SK-N-SH (cell line): ENCODE results near the gene PRKD2. TPM values are rescaled to one million over a fixed set of nuclear protein-coding genes. Genes with fewer than 3 reads are reported as not detected.

ENCODE experiments used
- CTCF ChIA-PET: fragments of 300-600, 350-600 bp; formaldehyde crosslinking; extraction: SDS; loops from one replicate; lab custom pipeline; 2021; lab: Yijun Ruan, JAX
- POLR2A ChIA-PET: fragments of 350-600 bp; sonication (Branson Sonifier 250); formaldehyde crosslinking; extraction: SDS; loops from one replicate; lab custom pipeline; 2020; ENCODE audit warnings: antibody characterized with exemption, inconsistent platforms; lab: Yijun Ruan, JAX
- DNase-seq: peaks from one replicate; pipeline ENCODE4 v3.0.0; 2012
- H2AFZ ChIP-seq: fragments of 200-600 bp; sonication (generic); 2 replicates; pipeline ENCODE4 v1.8.1; 2016; ENCODE audit warnings: antibody characterized with exemption, mild to moderate bottlenecking, low read depth
- H3F3A ChIP-seq: fragments of 200-600 bp; sonication (generic); replicated peaks from 2 replicates; pipeline ENCODE3; 2016; ENCODE audit warnings: antibody characterized with exemption, mild to moderate bottlenecking; ENCODE audit not compliant: insufficient read depth
- H3K27ac ChIP-seq, 2 experiments: fragments of 200-500 bp in 1 of 2; fragments of 200-600 bp in 1 of 2; sonication (Bioruptor generic) in 1 of 2; sonication (generic), shearing (Covaris generic) in 1 of 2; 2 replicates each; pipeline versions ENCODE4 v1.5.1 to v1.6.1; 2014 to 2016; ENCODE audit warnings: low read depth in 2 of 2, inconsistent platforms in 1 of 2, low read length in 1 of 2, mild to moderate bottlenecking in 1 of 2, mixed read lengths in 1 of 2
- H3K27me3 ChIP-seq: fragments of 200-600 bp; sonication (generic), shearing (Covaris generic); 2 replicates; pipeline ENCODE4 v1.6.1; 2016; ENCODE audit warnings: mixed run types; ENCODE audit not compliant: insufficient read depth
- H3K36me3 ChIP-seq, 2 experiments: fragments of 200-500 bp in 1 of 2; fragments of 200-600 bp in 1 of 2; sonication (Bioruptor generic) in 1 of 2; sonication (generic) in 1 of 2; replicated peaks in 1 of 2; 2 replicates each; pipeline versions ENCODE3 to v1.5.1; 2014 to 2016; ENCODE audit warnings: low read length in 1 of 2, mild to moderate bottlenecking in 1 of 2; ENCODE audit not compliant: insufficient read depth in 2 of 2, control insufficient read depth in 1 of 2
- H3K4me1 ChIP-seq, 2 experiments: fragments of 200-500 bp in 1 of 2; fragments of 200-600 bp in 1 of 2; sonication (Bioruptor generic) in 1 of 2; sonication (generic), shearing (Covaris generic) in 1 of 2; 2 replicates each; pipeline versions ENCODE4 v1.5.1 to v1.6.1; 2014 to 2016; ENCODE audit warnings: low read depth in 1 of 2, low read length in 1 of 2, mixed run types in 1 of 2; ENCODE audit not compliant: insufficient read depth in 2 of 2, control insufficient read depth in 1 of 2
- H3K4me2 ChIP-seq: fragments of 200-600 bp; sonication (generic), shearing (Covaris generic); 2 replicates; pipeline ENCODE4 v1.6.1; 2017; ENCODE audit warnings: mixed run types
- H3K4me3 ChIP-seq, 2 experiments: fragments of 200-500 bp in 1 of 2; fragments of 200-600 bp in 1 of 2; sonication (Bioruptor generic) in 1 of 2; sonication (generic), shearing (Covaris generic) in 1 of 2; 2 replicates each; pipeline versions ENCODE4 v1.5.1 to v1.8.1; 2014 to 2016; ENCODE audit warnings: low read depth in 2 of 2, inconsistent platforms in 1 of 2, low read length in 1 of 2, mild to moderate bottlenecking in 1 of 2, mixed read lengths in 1 of 2, moderate library complexity in 1 of 2
- H3K79me2 ChIP-seq: fragments of 200-600 bp; sonication (generic); 2 replicates; pipeline ENCODE4 v1.8.1; 2017; ENCODE audit warnings: mild to moderate bottlenecking; ENCODE audit not compliant: insufficient read depth
- H3K9ac ChIP-seq: fragments of 200-600 bp; sonication (generic); 2 replicates; pipeline ENCODE4 v1.6.1; 2017; ENCODE audit warnings: mixed run types
- H3K9me2 ChIP-seq: fragments of 200-600 bp; sonication (generic); 2 replicates; pipeline ENCODE4 v1.6.1; 2017; ENCODE audit warnings: mixed run types
- H3K9me3 ChIP-seq: fragments of 200-600 bp; sonication (generic); 2 replicates; pipeline ENCODE4 v1.6.1; 2017; ENCODE audit warnings: mixed run types, mild to moderate bottlenecking, moderate library complexity
- H4K20me1 ChIP-seq: fragments of 200-600 bp; sonication (generic); 2 replicates; pipeline ENCODE4 v1.6.1; 2017; ENCODE audit warnings: mild to moderate bottlenecking, mixed run types; ENCODE audit not compliant: insufficient read depth
- FOSL2 ChIP-seq: IDR thresholded peaks from 2 replicates; pipeline ENCODE4 v1.4.0; 2012; ENCODE audit warnings: low read depth, mild to moderate bottlenecking, moderate library complexity, borderline replicate concordance
- FOXM1 ChIP-seq: IDR thresholded peaks from 2 replicates; pipeline ENCODE4 v1.4.0; 2012; ENCODE audit warnings: low read depth, mild to moderate bottlenecking
- GABPA ChIP-seq: IDR thresholded peaks from 2 replicates; pipeline ENCODE4 v1.4.0; 2012; ENCODE audit warnings: low read depth, mild to moderate bottlenecking
- MXI1 ChIP-seq: IDR thresholded peaks from 2 replicates; pipeline ENCODE4 v1.6.1; 2012; ENCODE audit warnings: mild to moderate bottlenecking, low read depth, low read length, improper control_type of control experiment
- NFIC ChIP-seq: IDR thresholded peaks from 2 replicates; pipeline ENCODE4 v1.4.0; 2012; ENCODE audit warnings: borderline replicate concordance
- RAD21 ChIP-seq: IDR thresholded peaks from 2 replicates; pipeline ENCODE4 v1.6.1; 2012; ENCODE audit warnings: mild to moderate bottlenecking, low read length
- RFX5 ChIP-seq: IDR thresholded peaks from 2 replicates; pipeline ENCODE4 v1.6.1; 2012; ENCODE audit warnings: mild to moderate bottlenecking, improper control_type of control experiment, low read length
- SMC3 ChIP-seq: IDR thresholded peaks from 2 replicates; pipeline ENCODE4 v1.6.1; 2012; ENCODE audit warnings: low read depth, low read length, improper control_type of control experiment
- TAF1 ChIP-seq: IDR thresholded peaks from 2 replicates; pipeline ENCODE4 v1.6.1; 2012; ENCODE audit warnings: low read depth, mild to moderate bottlenecking, low read length, moderate library complexity, borderline replicate concordance
- TCF12 ChIP-seq: IDR thresholded peaks from 2 replicates; pipeline ENCODE4 v1.4.0; 2012
- YY1 ChIP-seq: IDR thresholded peaks from 2 replicates; pipeline ENCODE4 v1.4.0; 2012; ENCODE audit warnings: low read depth, mild to moderate bottlenecking
- WGBS: methylation state at CpG from one replicate; pipeline ENCODE4 v1.1.6; 2017; ENCODE audit warnings: low lambda C conversion rate; 5-methylcytosine and 5-hydroxymethylcytosine counted together
- polyA plus RNA-seq, 3 experiments: library from polyadenylated mRNA; depleted of rRNA; stranded (reverse); fragments of >200 nt; gene quantifications; 2 replicates each; pipeline ENCODE4 v1.2.3, GENCODE V29; 2012
- TF ChIP-seq, protein P1 (sequence below): IDR thresholded peaks from 2 replicates; pipeline ENCODE4; 2012
- TF ChIP-seq, protein P2 (sequence below): fragments of 150-350 bp; IDR thresholded peaks from 2 replicates; pipeline ENCODE4 v1.6.1; 2017; ENCODE audit warnings: antibody characterized with exemption, low read length, low read depth, borderline replicate concordance
- TF ChIP-seq, protein P3 (sequence below): IDR thresholded peaks from 2 replicates; pipeline ENCODE4 v1.4.0; 2012; ENCODE audit warnings: low read depth, borderline replicate concordance

PRKD2 gene
- polyA plus RNA-seq, 1 of the 3 experiments (the other 2 are of a cell fraction): 21.4 TPM

DNA sequence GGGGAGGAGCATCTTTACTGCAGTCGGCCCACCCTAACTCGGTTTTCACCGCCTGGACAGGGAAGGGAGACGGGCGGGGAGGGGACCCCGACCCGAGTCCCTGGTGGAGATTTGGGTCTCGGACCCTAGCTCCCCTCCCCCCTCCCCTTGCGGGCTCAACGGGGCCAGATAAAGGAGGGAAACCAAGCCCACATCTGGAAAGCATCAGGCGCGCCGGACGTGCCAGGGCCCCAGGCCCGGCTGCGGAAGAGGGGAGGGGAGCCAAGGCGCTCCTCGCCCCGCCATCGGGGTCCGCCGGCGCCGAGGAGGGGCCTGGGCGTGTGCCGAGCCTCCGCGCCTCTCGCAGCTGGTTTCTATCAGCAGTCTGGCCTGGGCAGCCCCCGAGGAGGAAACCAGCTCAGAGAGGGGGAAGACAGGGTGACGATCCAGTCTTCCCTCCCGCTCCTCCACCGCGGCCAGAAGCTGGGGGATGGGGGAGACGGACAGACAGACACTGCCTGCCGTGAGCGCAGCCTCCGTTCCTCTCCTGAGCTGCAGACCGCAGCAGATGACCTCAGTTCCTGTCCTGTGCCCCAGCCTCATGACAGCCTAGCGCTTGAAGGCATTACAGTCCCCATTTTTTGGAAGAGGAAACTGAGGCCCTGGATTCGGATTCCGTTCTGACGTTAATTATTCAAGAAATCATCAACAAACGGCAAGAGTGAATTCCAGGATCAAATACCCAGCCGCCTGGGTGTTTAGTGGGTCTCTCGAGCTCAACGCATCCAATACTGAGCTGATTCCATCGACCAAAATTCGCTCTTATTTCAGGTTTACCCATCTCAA lies 77.3 kb downstream of the PRKD2 start (continued):
- TF ChIP-seq, protein P1, sequence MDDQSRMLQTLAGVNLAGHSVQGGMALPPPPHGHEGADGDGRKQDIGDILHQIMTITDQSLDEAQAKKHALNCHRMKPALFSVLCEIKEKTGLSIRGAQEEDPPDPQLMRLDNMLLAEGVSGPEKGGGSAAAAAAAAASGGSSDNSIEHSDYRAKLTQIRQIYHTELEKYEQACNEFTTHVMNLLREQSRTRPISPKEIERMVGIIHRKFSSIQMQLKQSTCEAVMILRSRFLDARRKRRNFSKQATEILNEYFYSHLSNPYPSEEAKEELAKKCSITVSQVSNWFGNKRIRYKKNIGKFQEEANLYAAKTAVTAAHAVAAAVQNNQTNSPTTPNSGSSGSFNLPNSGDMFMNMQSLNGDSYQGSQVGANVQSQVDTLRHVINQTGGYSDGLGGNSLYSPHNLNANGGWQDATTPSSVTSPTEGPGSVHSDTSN: no peak
- TF ChIP-seq SMC3 (no peak; the same call in 1 of the 2 replicates), MXI1 (no peak; the same call in 1 of the 2 replicates), FOSL2 (no peak), TCF12 (peak; percentile 90), NFIC (0 out of 2 replicates have a peak, but pooled peaks have one; percentile 28), YY1 (0 out of 2 replicates have a peak, but pooled peaks have one; percentile 32)
- TF ChIP-seq, protein P2, sequence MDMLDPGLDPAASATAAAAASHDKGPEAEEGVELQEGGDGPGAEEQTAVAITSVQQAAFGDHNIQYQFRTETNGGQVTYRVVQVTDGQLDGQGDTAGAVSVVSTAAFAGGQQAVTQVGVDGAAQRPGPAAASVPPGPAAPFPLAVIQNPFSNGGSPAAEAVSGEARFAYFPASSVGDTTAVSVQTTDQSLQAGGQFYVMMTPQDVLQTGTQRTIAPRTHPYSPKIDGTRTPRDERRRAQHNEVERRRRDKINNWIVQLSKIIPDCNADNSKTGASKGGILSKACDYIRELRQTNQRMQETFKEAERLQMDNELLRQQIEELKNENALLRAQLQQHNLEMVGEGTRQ: no peak
- TF ChIP-seq, all 33 proteins: peak for 11

DNA sequence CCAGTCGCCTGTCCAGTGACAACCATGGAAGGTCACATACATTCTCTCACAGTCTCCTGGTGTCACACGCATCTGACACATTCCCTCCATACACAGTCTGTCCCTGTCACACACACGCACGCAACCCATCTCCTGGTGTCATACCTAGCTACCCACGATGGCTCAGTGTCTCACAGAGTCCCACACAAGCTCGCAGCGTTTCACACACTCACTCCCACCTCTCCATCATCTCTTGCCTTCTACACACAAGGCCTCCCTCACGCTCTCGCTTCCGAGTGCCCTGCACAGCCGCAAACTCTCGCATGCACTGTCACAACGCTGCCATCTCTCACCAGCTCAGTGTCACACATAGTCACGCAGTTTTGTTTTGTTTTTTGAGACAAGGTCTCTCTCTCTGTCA lies 79.7 kb downstream of the PRKD2 start:
- Histone ChIP-seq H3F3A (peaks cover 9% of the 10 kb centered on the region), H4K20me1 (no peaks in the 10 kb centered on the region), H3K9me3 (no peaks in the 10 kb centered on the region), H3K27me3 (no peaks in the 10 kb centered on the region), H3K4me3 (peak overlapping the region in 1 of 2 experiments; percentile 1; a peak in 1 of 4 replicates), H3K79me2 (no peaks in the 10 kb centered on the region), H3K9me2 (no peaks in the 10 kb centered on the region), H3K4me1 (peaks cover 7 to 40% of the 10 kb centered on the region in 2 experiments; a peak in 2 of 4 replicates), H3K27ac (peak overlapping the region in 1 of 2 experiments; percentile 92; a peak in 1 of 4 replicates), H3K4me2 (no peak overlapping the region), H3K36me3 (no peaks in the 10 kb centered on the region), H3K9ac (no peak overlapping the region), H2AFZ (no peak overlapping the region)
- POLR2A ChIA-PET: interaction anchor here (0.6 to 9.6 kb wide), 4 partner anchors 16 to 607 kb away, joined by 3 to 100 read pairs (median 14); partner anchors contain the start of gene DACT3
- TF ChIP-seq FOXM1 (no peak), RAD21 (peak; percentile 4; the same call in 1 of the 2 replicates), NFIC (no peak), TAF1 (no peak), RFX5 (no peak), GABPA (no peak)
- TF ChIP-seq, protein P1: no peak
- TF ChIP-seq, protein P3, sequence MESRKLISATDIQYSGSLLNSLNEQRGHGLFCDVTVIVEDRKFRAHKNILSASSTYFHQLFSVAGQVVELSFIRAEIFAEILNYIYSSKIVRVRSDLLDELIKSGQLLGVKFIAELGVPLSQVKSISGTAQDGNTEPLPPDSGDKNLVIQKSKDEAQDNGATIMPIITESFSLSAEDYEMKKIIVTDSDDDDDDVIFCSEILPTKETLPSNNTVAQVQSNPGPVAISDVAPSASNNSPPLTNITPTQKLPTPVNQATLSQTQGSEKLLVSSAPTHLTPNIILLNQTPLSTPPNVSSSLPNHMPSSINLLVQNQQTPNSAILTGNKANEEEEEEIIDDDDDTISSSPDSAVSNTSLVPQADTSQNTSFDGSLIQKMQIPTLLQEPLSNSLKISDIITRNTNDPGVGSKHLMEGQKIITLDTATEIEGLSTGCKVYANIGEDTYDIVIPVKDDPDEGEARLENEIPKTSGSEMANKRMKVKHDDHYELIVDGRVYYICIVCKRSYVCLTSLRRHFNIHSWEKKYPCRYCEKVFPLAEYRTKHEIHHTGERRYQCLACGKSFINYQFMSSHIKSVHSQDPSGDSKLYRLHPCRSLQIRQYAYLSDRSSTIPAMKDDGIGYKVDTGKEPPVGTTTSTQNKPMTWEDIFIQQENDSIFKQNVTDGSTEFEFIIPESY: no peak
- CTCF ChIA-PET: interaction anchor here (0.9 to 8.3 kb wide), 3 partner anchors 9 to 92 kb away, joined by 3 to 106 read pairs (median 4); partner anchors contain the start of gene DACT3
- DNase-seq: no peak
- WGBS: 85% methylated on average over 14 of the region's 14 CpGs
